Iris pigment epithelial cell (primary cell): ENCODE measurements around the gene ITPR2.
"Not testable (repeated sequence)": the region's sequence is repeated elsewhere in the genome, so short reads cannot be mapped to it uniquely, and the experiment has no call there.

Source experiments
- DNase-seq: peaks from one replicate; pipeline ENCODE4 v3.0.0-alpha.2; 2011; ENCODE audit warnings: low read depth

The ITPR2 gene

GRCh38 chr12:26668230-26668629, 164.8 kb downstream of the ITPR2 start:
- DNase-seq, result no peak

GRCh38 chr12:26666286-26666685, 166.7 kb downstream of the ITPR2 start:
- DNase-seq, result peak; percentile 65

GRCh38 chr12:26661399-26661798, 171.6 kb downstream of the ITPR2 start:
- DNase-seq, result no peak

DNA sequence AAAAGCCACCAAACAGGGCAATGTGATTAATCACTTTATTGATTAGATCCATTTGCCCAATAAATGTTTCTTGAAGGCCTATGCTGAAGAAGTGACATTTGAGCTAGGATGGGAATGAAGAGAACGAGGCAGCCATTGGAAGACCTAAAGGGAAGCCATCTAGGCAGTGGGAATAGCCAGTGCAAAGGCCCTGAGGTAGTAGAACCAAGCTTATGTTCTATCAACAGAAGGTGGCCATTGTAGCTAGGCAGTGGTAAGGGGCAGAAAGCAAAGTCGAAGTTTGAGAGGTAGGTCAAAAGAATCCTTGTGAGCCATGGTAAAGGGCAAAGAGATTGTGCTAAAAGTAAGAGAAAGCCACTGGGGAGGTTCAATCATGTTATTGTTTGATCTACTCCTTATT, 173.1 kb downstream of the ITPR2 start:
- DNase-seq, result no peak

DNA sequence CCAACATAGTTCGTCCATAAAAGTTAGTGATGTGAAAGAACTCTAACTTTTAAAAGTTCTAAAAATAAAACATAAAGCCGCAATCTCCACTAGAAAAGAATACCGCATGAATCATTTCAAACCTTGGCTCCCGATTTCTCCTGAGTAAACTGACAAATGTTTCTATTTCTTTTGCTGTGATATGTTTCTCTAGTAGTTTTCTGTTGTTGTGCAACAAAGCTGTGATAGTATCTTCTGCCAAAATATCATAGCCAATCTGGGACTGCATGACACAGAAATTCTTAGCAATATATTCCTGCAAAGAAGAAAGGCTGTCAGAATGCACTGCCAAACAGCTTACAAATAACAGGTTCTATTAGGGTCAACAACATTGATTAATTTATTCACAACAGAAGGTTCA, 174.0 kb downstream of the ITPR2 start:
- peak; percentile 84 for DNase-seq

- DNase-seq, result no peak
Measured at GRCh38 chr12:26654623-26655022, 178.4 kb downstream of the ITPR2 start.

- peak; percentile 81 for DNase-seq
Measured at GRCh38 chr12:26651566-26652188, 181.3 kb downstream of the ITPR2 start.

DNA sequence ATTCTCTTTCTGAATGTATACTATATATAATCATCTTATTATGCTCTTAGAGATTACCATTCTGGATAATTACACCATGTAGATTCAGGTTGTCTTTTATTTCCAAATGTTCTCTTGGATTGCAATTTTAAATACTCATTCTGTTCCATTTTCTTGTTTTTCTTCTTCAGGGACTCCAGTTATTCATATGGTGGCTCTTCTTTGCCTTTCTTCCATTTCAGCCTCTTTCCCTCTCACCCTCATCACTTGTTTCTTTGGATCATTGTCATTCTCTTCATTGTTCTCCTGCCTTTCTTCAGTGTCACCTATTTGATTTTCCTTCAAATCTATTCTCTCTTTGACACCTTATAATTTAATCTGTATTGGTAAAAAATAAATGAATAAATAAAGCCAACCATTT, 182.0 kb downstream of the ITPR2 start:
- DNase-seq, result no peak

GRCh38 chr12:26648999-26649398, 184.0 kb downstream of the ITPR2 start:
- DNase-seq, result no peak

GRCh38 chr12:26648584-26648983, 184.4 kb downstream of the ITPR2 start:
- peak; percentile 89 for DNase-seq

DNA sequence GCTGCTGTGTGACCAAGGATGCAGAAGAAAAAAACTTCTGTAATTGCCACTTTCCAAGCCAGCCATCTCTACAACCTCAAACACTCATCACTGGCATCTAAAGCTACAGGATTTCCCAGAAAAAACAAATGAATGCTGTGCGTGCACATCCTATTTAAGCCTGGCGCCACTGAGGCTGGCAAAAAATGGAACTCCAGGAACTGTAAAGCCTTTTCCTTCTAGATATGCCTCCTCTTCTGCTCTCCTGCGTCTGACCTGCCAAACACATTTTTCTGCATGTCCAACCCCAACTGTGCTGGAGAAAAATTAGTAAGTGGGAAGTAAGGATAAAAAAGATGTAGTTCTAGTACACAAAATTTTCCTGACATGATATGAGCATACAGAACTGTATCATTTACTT, 184.9 kb downstream of the ITPR2 start:
- DNase-seq, result no peak

GRCh38 chr12:26647088-26647487, 185.9 kb downstream of the ITPR2 start:
- no peak for DNase-seq

DNA sequence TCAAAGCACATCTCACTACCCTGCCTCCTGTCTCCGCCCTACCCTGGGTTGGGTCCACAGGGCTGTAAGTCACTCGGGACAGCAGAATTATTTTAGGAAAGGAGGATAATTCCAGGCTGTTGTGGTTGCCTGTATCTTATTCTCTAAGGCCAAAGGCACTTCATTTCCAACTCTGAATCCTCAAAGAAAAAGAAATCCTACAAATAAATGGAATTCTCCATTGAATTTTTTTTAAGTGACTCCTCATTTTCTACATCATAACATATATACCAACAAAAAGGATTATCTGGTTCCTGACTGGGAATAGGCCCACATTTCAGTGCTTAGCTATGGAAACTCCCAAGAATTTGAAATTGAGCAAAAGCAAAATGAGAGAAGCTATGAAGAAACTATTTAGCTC, 186.4 kb downstream of the ITPR2 start:
- DNase-seq, result no peak

- not testable (repeated sequence) for DNase-seq
Measured at GRCh38 chr12:26644376-26644775, 188.6 kb downstream of the ITPR2 start.

- no peak for DNase-seq
Measured at GRCh38 chr12:26643532-26644315, 189.3 kb downstream of the ITPR2 start.

- no peak for DNase-seq
Measured at GRCh38 chr12:26642361-26642760, 190.6 kb downstream of the ITPR2 start.

DNA sequence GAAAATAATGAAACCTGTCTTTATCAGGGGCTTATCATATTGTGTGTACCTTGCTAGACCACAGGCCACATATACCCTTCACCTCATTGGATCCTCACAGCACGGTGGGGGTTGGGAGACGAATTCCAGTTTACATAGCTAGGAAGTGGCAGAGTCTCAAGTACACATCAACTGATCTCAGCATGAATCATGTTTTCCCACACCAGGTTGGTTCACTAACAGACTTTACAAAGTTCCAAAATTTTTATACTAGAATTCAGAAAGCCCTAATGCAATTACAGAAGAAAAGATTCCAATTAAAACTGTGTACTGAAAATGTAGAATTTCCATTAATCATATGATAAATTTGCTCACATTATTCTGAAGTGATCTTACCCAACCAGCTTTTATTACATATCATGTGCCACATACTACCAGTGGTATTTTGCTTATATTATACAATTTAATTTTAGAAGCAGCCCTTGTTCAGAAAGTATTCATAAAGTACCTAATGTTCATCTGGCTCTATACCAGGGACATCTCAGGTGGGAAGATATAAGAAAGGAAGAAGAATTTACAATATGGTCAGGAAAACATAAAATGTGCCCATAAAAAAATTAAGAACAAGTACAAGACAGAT, 196.2 kb downstream of the ITPR2 start:
- peak; percentile 91 for DNase-seq

GRCh38 chr12:26633591-26634210, 199.3 kb downstream of the ITPR2 start:
- DNase-seq, result peak; percentile 83

- DNase-seq, result no peak
Measured at GRCh38 chr12:26632756-26633155, 200.2 kb downstream of the ITPR2 start.

GRCh38 chr12:26631846-26632245, 201.1 kb downstream of the ITPR2 start:
- peak; percentile 42 for DNase-seq

DNA sequence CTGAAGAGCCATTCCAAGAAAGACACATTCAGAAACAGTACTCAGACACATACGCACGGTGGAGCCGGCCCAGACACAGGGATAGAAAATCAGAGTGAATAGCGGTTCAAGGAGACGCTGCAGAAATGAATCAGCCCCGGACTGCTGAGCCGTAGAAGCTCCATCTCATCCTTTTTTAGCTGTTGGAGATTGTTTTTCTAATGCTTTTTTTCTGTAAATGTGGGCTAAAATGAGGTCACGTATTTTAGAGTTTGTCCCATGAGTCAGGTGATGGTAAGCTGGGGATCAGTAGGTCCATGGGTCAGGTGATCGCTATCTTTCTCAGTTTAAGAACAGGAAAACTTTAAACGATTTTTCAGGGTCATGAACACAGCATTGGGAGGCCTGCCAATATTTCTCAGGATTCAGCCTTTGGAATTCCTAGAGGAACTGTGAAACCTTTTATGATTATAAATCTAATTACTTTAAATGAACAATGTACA, 202.4 kb downstream of the ITPR2 start:
- DNase-seq, result peak; percentile 93

- DNase-seq, result peak; percentile 75
Measured at GRCh38 chr12:26629864-26630263, 203.1 kb downstream of the ITPR2 start.

GRCh38 chr12:26628234-26628633, 204.8 kb downstream of the ITPR2 start:
- DNase-seq, result peak; percentile 45
